ENCODE results near the gene ELOVL7.

- TF ChIP-seq CTCF (IDR thresholded peaks at IDR 0.05 in 8 of 11, conservative IDR thresholded peaks at IDR 0.05 in 3 of 11) (no peak), POLR2AphosphoS5 (IDR thresholded peaks at IDR 0.05) (no peak), POLR2A (IDR thresholded peaks at IDR 0.05) (no peak)
These were observed 22.4 kb downstream of the ELOVL7 start for GRCh38 chr5:60821488-60822284.
